ENCODE results near the gene BCL7C.
"Not testable (repeated sequence)": the region's sequence is repeated elsewhere in the genome, so short reads cannot be mapped to it uniquely, and the experiment has no call there.

The BCL7C gene

DNA sequence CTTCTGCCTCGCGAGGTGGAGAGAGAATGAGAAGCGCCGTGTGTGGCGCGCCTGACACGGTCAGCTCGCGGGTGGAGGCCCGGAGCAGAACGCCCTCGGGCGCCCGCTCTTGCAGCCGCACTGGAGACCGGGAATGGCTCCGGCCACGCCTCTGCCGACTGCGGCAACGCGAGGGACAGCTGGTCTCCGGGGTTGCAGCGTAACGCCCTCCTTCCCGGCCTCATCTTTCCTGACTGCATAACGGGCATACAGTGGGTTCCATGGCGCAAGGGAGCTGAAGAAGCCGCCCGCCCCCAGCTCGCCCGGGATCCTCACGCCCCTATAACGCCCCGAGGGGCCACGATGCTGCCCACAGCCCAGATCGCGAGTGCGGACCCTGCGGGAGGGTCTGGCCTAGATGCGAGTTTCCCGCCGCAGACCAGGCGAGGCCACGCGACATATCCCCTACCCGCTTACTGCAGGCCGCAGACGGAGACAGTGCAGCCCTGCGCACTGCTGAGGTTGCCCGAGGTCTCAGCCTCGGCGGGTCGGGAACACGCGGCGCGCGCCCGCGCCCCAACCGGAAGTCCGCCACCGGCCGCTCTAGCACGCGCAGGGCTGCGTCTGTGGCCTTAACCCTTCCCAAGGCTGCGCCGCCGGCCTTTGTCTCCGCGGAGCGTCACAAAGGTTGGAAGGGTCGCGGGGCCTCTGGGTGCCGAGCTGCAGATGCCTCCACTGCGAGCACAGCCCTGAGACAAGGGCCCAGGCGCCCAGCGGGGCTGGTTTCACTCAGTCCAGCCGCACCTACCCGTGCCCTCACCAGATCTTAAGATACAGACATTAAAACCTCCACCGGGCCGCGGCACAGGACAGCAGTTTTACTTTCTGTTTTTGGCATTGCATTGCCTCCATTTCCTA, 18.8 kb downstream of the BCL7C start:
- Mint-ChIP-seq H3K9me3 (no peaks in the 10 kb centered on the region), H3K27me3 (ENCODE audit: low read depth) (no peaks in the 10 kb centered on the region), H3K4me1 (ENCODE audit: low read depth) (peaks cover 18% of the 10 kb centered on the region), H3K27ac (peak overlapping the region; percentile 83), H3K4me3 (peak overlapping the region; percentile 93), H3K36me3 (ENCODE audit: low read depth) (peaks cover 11% of the 10 kb centered on the region)

DNA sequence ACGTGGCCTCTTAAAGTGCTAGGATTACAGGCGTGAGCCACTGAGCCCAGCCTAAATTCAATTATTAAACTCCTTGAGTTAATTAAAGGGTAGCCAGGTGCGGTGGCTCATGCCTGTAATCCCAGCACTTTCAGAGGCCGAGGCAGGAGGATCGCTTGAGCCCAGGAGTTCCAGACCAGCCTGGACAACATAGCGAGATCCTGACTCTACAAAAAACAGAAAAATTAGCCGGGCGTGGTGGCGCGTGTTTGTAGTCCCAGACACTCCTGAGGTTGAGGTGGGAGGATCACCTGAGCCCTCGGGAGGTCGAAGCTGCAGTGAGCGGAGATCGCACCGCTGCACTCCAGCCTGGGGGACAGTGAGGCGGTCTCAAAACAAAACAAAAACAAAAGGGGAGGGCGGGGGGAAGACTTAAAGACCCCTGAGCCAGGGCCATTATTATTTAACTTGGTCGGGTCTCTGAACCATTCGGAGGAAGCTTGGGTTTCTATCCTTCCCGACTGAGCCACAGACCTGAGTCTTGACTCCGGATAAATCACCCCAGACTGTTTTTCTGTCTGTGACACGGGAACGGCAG, 19.5 kb downstream of the BCL7C start:
- Mint-ChIP-seq H3K4me3 (peak overlapping the region; percentile 93), H3K27me3 (ENCODE audit: low read depth) (no peaks in the 10 kb centered on the region), H3K27ac (peak overlapping the region; percentile 83), H3K9me3 (no peaks in the 10 kb centered on the region), H3K4me1 (ENCODE audit: low read depth) (peaks cover 18% of the 10 kb centered on the region), H3K36me3 (ENCODE audit: low read depth) (peaks cover 11% of the 10 kb centered on the region)

DNA sequence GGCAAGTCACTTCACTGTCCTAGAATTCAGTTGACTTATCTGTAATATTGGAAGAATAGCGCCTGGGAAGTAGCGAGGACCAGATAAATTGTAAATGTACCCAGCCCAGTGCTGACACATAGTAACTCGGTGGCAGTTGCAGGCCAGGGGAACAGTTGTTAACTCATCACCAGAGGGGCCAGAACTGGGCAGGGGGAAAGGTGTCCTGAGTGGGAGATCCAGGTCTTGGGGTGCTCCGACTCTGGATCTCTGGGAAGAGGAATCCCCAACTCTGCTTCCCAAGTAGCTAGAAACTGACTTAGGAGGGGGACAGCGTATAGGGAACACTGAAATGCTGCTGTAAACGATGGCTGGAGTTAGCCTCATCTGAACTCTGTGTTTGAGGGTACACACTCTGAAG, 23.0 kb downstream of the BCL7C start:
- H3K27me3 Mint-ChIP-seq (ENCODE audit: low read depth) = no peaks in the 10 kb centered on the region
- peaks cover 6% of the 10 kb centered on the region for H3K4me1 Mint-ChIP-seq (ENCODE audit: low read depth)
- H3K27ac Mint-ChIP-seq = no peak overlapping the region
- no peak overlapping the region for H3K4me3 Mint-ChIP-seq
- H3K9me3 Mint-ChIP-seq = no peaks in the 10 kb centered on the region
- H3K36me3 Mint-ChIP-seq (ENCODE audit: low read depth) = peaks cover 1% of the 10 kb centered on the region

DNA sequence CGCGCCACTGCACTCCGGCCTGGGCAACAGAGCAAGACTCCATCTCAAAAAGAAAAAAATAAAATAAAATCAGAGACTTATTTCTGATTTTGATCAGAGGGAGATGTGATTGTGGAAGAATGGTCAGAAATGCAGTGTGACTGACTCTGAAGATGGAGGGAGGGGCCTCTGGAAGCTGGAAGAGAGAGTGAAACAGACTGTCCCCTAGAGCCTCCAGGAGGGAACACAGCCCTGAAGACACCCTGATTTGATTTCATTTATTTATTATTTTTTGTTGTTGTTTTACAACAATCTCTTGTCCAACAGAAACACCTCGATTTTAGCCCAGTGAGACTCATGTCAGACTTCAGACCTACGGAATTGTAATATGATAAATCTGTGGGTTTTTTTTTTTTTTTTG, 26.1 kb downstream of the BCL7C start:
- Mint-ChIP-seq H3K4me1 (ENCODE audit: low read depth) (no peaks in the 10 kb centered on the region), H3K27me3 (ENCODE audit: low read depth) (no peaks in the 10 kb centered on the region), H3K27ac (no peak overlapping the region), H3K9me3 (no peaks in the 10 kb centered on the region), H3K4me3 (no peak overlapping the region), H3K36me3 (ENCODE audit: low read depth) (no peaks in the 10 kb centered on the region)

GRCh38 chr16:30866031-30866430, 27.8 kb downstream of the BCL7C start:
- H3K9me3 Mint-ChIP-seq = no peaks in the 10 kb centered on the region
- H3K27ac Mint-ChIP-seq = no peak overlapping the region
- H3K4me1 Mint-ChIP-seq (ENCODE audit: low read depth) = no peaks in the 10 kb centered on the region
- H3K27me3 Mint-ChIP-seq (ENCODE audit: low read depth) = no peaks in the 10 kb centered on the region
- no peaks in the 10 kb centered on the region for H3K36me3 Mint-ChIP-seq (ENCODE audit: low read depth)
- H3K4me3 Mint-ChIP-seq = no peak overlapping the region

- H3K4me1 Mint-ChIP-seq (ENCODE audit: low read depth); H3K9me3 Mint-ChIP-seq; H3K27me3 Mint-ChIP-seq (ENCODE audit: low read depth); H3K36me3 Mint-ChIP-seq (ENCODE audit: low read depth); H3K27ac Mint-ChIP-seq; H3K4me3 Mint-ChIP-seq: not testable (repeated sequence)
These were observed 30.7 kb downstream of the BCL7C start for GRCh38 chr16:30863178-30863577.

GRCh38 chr16:30860729-30861128, 33.1 kb downstream of the BCL7C start:
- not testable (repeated sequence) for H3K9me3 Mint-ChIP-seq; H3K36me3 Mint-ChIP-seq (ENCODE audit: low read depth); H3K27me3 Mint-ChIP-seq (ENCODE audit: low read depth); H3K4me3 Mint-ChIP-seq; H3K27ac Mint-ChIP-seq; H3K4me1 Mint-ChIP-seq (ENCODE audit: low read depth)

DNA sequence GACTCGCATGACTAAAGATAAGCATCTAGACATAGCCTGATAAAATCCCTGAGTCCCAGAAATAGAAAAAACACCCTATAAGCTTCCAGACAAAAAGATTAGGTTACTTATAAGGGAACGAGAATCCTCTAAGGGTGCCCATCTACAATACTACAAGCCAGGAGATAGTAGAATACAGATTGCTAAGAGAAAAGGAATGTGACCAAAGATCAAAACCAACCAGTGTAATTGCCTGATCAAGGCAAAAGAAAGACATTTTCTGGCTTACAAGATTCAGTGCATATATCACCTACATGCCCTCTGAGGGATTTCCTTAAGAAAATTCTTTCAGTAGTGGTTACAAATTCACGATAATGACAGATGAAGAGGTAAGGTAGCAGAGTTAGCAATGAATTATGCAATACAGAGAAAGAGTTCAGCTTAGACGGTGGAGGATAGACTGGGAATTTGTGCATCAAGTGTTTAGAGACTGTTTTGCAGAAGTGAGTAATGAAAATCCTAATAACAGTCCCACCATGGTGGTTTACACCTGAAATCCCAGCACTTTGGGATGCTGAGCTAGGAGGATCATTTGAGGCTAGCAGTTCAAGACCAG, 35.0 kb downstream of the BCL7C start:
- Mint-ChIP-seq H3K4me1 (ENCODE audit: low read depth) (no peaks in the 10 kb centered on the region), H3K27ac (no peak overlapping the region), H3K4me3 (no peak overlapping the region), H3K27me3 (ENCODE audit: low read depth) (no peaks in the 10 kb centered on the region), H3K9me3 (no peaks in the 10 kb centered on the region), H3K36me3 (ENCODE audit: low read depth) (no peaks in the 10 kb centered on the region)

GRCh38 chr16:30858111-30858495, 35.8 kb downstream of the BCL7C start:
- Mint-ChIP-seq H3K4me1 (ENCODE audit: low read depth) (no peaks in the 10 kb centered on the region), H3K27ac (no peak overlapping the region), H3K9me3 (no peaks in the 10 kb centered on the region), H3K36me3 (ENCODE audit: low read depth) (peaks cover 3% of the 10 kb centered on the region), H3K4me3 (no peak overlapping the region), H3K27me3 (ENCODE audit: low read depth) (no peaks in the 10 kb centered on the region)

DNA sequence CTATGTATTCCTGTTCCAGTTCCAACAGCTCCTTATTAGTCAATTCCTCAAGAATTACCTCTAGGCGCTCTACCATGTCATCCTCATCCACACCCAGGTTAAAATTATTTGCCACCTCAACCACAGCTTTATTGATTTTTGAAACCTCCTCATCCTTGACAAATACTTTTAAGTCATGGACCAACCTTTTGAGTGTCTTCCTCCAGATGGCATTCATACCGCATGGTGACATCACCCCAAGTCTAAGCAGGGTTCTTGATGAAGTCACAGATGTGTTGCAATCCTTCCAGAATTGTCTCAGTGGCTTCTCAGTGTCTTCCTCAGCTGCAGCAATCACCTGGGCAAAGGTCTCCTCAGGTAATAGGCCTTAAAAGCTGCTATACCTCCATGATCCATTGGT, 40.1 kb downstream of the BCL7C start:
- Mint-ChIP-seq H3K4me3 (no peak overlapping the region), H3K36me3 (ENCODE audit: low read depth) (peaks cover 3% of the 10 kb centered on the region), H3K27ac (no peak overlapping the region), H3K9me3 (no peaks in the 10 kb centered on the region), H3K27me3 (ENCODE audit: low read depth) (no peaks in the 10 kb centered on the region), H3K4me1 (ENCODE audit: low read depth) (no peaks in the 10 kb centered on the region)

DNA sequence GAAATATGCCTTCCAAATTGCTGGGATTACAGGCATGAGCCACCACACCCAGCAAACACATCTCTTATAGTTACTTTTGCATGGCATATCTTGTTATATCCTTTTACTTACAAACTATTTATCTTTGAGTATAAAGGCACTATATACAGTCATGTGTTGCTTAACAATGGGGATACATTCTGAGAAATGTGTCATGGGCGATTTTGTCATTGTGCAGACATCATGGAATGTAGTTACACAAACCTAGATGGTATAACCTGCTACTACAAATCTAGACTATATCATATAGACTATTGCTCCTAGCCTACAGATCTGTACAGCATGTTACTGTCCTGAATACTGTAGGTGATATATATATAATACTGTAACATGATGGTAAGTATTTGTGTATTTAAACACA, 43.6 kb downstream of the BCL7C start:
- H3K36me3 Mint-ChIP-seq (ENCODE audit: low read depth) = peaks cover 3% of the 10 kb centered on the region
- H3K4me1 Mint-ChIP-seq (ENCODE audit: low read depth) = peaks cover under 1% of the 10 kb centered on the region
- H3K27ac Mint-ChIP-seq = no peak overlapping the region
- H3K27me3 Mint-ChIP-seq (ENCODE audit: low read depth) = no peaks in the 10 kb centered on the region
- H3K9me3 Mint-ChIP-seq = no peaks in the 10 kb centered on the region
- no peak overlapping the region for H3K4me3 Mint-ChIP-seq

GRCh38 chr16:30846649-30847402, 47.1 kb downstream of the BCL7C start:
- Mint-ChIP-seq H3K36me3 (ENCODE audit: low read depth) (no peaks in the 10 kb centered on the region), H3K9me3 (no peaks in the 10 kb centered on the region), H3K27ac (no peak overlapping the region), H3K4me3 (no peak overlapping the region), H3K4me1 (ENCODE audit: low read depth) (peaks cover 9% of the 10 kb centered on the region), H3K27me3 (ENCODE audit: low read depth) (no peaks in the 10 kb centered on the region)

GRCh38 chr16:30844671-30845449, 49.0 kb downstream of the BCL7C start:
- no peaks in the 10 kb centered on the region for H3K36me3 Mint-ChIP-seq (ENCODE audit: low read depth)
- peak overlapping the region; percentile 23 for H3K4me3 Mint-ChIP-seq
- peaks cover 9% of the 10 kb centered on the region for H3K4me1 Mint-ChIP-seq (ENCODE audit: low read depth)
- peak overlapping the region; percentile 80 for H3K27ac Mint-ChIP-seq
- H3K27me3 Mint-ChIP-seq (ENCODE audit: low read depth) = no peaks in the 10 kb centered on the region
- no peaks in the 10 kb centered on the region for H3K9me3 Mint-ChIP-seq

- Mint-ChIP-seq H3K9me3 (no peaks in the 10 kb centered on the region), H3K4me3 (no peak overlapping the region)
These were observed 49.6 kb downstream of the BCL7C start for GRCh38 chr16:30844346-30844670.

More at GRCh38 chr16:30844346-30844670, 49.6 kb downstream of the BCL7C start:
- peaks cover 9% of the 10 kb centered on the region for H3K4me1 Mint-ChIP-seq (ENCODE audit: low read depth)
- H3K27me3 Mint-ChIP-seq (ENCODE audit: low read depth) = peaks cover 2% of the 10 kb centered on the region
- no peak overlapping the region for H3K27ac Mint-ChIP-seq
- no peaks in the 10 kb centered on the region for H3K36me3 Mint-ChIP-seq (ENCODE audit: low read depth)
